SKM-1 (cell line): ENCODE results near the gene AXIN2.

Source experiments
- DNase-seq: peaks from one replicate; lab custom pipeline; 2025; ENCODE audit not compliant: unreplicated experiment; lab: John Stamatoyannopoulos, UW

Gene AXIN2

DNA sequence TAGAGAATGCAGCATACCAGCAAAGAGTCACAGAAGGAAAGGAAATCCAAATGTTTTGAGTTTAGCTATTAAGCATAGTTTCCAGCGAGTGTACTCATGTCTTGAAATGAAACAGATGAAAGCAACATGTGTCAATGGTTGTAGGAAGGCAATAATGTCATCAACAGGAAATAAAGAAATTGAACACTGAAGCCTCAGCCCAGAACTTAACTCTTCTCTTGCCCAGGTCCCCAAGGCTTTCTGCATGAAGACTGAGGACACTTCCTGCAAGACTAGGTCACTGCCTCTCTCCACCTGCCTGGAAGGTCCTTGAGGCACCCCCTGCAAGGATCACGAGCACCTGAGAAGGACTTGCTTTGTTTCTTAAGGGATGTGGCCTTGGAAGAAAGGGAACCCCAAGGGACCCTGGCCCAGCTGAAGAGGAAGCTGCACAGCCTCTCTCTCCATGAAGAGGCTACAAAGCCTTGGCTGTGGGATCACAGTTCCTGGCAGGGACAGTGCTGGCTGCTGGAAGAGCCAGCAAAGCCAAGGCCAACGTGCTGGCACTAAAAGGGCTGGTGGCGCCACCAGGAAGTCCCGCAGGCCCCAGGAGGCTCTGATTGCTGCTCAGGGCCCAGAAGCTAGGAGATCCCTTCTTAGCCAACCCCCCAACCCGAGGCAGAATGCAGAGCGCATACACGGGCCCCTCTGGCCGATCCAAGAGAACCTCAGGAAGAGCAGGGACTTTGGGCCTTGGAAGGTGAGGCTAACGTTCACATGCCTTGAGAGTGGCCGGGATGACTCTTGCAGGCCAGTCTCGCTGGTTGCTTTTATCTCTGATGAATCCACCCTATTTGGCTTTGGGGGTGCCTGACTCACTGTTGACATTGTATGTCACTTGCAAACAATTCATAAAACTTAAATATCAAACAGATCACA is 23.4 kb upstream of the AXIN2 start:
- no peak for DNase-seq

DNA sequence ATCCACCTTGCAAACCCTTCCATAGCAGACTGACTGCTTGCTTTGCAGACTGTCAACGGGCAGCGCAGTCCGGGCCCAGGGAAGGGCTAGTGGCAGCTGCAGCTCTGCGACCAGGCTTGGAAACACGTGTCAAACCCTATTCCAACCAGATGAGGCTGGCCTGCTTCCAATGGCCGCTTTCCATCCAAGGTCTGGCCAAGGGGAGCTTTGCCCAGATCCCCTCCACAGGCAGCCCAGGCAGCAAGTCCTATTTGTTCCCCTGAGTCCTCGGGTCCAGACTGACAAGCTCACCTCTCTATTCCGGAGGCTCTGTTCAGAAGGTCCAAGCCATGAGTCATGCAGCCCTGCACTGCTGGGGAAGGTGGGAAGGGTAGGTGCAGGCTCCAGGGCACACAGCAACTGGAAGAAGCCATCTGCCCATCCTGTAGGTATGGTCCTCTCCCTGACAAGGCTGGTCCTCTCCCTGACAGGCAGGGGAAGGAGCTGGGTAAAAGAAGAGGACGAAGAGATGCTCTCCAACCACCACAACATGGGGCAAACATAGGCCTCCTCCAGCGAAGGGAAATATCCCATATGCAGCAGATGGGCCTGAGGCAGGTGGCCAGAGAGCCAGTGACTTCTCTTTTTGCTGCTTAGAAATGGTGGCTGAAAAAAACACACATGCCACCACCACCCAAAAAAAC is 22.6 kb upstream of the AXIN2 start:
- DNase-seq = no peak

DNA sequence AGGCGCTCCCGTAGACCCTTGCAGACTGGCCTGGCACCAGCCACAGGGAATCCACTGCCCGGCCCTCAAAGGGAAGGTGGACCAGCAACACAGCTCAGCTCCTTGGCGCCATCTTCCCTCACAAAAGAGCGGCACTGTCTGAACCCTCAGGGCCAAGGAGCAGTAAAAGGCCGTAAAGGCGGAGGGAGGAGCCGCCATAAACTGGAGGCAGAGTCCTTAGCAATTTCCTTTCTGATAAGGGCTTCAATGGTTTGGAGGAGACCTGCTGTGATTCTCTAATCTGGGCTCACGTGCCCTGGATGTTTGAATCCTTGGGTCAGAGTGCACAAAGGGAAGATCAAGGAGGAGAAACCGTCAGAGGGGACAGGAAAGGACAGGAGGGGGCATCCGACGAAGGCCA is 15.5 kb upstream of the AXIN2 start:
- DNase-seq = no peak

DNA sequence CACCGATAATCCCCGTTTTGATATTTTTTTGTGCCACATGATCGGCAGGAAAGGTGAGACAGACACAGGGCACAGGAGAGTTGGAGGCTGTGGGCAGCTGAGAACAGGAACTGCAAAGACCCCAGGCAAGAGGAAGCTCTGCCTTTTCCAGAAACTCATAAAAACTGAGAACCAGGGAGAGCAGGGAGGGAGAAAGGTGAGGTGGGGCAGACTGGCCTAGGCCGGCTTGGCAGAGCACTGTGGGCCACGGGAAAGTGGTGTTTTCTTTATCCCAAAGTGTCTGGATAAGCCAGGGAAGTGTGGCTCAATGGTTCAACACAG is 11.8 kb upstream of the AXIN2 start:
- DNase-seq = no peak

DNA sequence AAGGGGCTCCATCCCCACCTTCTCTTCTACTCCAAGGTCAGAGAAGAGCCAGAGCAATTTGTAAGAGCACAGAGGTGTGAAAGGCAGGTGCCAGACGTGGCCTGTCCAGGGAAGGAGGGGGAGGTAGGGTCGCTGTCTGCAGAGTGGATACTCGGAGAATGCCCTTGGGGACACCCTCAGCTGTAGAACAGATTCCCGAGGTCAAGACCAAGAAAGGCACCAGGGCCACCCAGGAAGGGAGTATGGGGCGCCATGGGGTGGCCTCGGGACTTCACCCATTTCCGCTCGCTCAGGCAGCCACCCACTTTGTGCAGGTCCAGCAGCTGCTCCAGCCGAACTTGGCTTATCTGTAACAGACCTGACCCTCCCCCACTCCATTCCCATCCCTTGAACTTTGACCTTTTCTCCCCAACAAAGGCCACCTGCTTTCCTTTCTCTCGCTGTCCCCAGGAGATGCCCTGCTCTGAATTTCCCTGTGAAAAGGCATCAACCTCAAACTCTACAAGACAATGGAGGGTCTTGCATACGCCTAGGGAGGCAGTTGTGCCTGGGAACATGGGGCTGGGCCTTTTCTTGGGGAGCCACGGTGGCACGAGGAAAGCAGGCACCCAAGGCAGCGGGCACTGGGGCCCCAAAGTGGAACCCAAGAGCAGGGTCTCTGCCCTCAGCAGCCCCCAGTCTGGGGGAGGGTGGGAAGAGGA is 11.3 kb upstream of the AXIN2 start:
- DNase-seq = no peak

DNA sequence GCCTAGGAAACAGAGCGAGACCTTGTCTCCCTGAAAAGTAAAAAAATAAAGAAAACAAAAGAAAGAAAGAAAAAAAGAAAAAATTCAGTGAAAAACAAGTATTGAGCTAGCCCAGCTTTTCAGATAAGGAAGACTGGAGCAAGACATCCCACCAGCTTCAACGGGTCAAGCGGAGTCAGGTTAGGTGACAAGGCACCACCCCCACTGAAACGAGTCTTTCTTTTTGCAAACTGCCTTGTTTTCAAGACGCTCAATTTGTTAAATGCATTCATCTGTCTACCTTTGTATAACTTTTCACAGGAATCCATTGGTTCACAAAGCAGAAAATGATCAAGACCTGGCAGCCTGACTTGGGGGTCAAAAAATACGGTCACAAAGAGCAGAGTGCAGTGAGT is 10.7 kb upstream of the AXIN2 start:
- DNase-seq = no peak

DNA sequence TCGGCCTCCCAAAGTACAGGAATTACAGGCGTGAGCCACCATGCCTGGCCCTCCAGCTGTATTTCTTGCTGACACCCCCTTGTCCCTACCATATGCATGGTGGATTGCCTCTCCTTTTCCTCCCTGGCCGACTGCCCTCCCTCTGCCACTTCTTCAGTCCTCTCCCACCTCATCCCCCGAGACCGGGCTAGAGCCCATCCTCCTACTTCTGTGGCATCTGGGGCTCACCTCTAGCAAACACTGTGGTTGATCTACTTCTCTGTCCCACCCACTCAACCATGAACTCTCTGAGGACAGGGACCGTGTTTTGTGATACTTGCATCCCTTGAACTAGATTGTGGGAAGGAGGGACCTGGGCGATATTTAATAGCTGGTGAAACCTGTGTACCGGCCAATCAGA is 7.5 kb upstream of the AXIN2 start:
- no peak for DNase-seq

DNA sequence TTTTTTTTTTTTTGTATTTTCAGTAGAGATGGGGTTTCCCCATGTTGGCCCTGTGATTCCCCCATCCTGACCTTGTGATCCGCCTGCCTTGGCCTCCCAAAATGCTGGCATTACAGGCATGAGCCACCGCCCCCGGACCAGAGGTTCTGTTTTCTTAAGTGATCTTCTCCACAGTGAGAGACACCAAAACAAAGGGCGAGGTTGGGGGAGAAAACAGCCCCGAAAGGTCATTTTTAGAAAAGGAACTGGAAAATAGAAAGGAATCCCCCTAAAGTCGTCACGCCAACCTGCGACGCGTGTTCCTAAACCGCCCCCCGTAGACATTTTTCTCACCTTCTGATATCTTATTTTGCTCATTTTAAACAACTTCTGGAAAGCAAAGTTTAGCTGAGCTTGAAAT is 6.1 kb upstream of the AXIN2 start:
- DNase-seq = no peak

DNA sequence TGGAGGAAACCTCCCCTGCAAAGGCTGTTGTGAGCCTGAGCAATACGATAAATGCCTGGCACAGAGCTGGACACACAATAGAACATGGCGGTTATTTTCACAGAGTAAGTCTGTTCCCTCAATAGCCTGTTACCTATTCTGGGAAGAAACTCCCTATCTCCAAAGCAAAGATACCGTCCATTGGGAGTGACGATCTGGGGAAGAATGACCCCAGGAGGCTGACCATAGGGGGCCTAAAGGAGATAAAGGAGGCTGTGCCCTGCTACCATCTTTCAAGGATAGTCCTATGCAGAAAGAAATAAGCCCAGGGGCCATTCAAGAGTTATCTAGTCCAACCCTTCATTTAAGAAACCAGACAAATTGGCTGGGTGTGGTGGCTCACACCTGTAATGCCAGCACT is 4.1 kb upstream of the AXIN2 start:
- no peak for DNase-seq

DNA sequence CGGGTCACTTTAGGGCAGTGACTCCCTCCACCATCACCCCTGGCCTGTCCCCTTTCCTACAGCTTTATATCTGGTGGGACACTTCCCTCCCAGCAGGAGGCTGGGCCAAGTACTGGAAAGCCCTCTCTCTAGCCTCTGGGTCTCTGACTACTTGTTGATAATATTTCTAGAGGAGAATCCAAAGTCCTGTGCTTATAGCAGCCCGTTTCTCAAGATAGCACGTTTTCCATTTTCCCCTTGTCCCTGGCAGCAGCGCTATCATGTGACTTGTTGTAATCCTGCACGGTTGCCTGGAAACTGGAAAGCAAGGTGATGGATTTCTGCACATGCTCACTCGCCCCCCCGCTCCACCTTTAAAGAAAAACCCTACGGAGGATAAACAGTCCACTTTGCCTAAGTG is 3.3 kb upstream of the AXIN2 start:
- no peak for DNase-seq

DNA sequence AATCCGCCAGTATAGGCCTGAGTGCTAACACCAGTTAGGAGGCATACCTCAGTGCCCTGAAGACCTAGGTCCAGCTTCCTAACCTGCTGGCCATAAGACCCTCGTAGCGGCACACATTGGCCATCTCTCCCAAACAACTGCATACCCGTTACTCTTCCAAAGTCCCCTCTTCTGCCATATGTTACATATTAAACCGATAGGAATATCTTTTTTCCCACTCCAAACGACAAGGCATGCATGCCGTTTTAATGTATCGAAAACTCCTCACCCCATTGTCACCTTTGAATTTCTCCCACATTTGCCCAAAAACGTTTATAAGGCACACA is 721 bp upstream of the AXIN2 start:
- DNase-seq = no peak

DNA sequence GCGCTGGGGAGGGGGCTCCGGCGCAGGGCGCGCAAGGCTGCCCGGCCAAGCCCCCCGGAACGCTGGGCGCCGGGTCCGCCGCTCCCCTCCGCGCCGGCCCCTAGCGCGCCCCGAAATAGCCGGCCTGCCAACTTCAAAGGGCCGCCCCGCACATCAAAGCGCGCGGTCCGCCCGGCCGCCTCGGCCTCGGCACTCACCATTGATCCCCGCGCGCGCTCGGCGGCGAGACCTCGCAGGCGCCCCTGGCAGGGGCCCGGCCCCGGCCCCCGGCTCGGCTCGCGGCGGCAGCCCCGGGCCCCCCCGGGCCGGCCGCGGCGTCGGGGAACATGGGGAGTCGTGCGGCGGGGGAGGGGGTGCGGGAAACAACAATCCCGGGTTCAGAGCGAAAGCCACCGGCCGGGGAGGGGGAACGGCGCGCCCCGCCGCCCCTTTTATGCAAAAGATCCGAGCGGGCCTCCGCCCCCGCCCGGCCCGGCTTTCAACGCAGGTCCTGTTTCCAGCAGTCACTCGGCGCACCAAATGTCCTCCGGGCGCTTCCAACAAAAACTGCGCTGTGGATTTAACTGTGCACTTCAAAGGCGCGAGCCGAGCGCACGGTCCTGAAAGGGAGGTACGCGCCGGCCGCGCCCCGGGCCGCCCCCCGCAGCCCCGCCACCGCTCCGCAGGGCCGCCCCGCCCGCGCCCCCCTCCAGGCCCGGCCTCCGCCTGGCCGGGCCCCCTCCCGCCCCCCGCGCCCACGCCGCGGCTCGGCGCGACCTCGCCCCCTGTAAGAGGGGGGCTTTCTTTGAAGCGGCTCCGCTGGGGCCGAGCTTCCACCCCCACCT is 608 bp downstream of the AXIN2 start:
- no peak for DNase-seq

DNA sequence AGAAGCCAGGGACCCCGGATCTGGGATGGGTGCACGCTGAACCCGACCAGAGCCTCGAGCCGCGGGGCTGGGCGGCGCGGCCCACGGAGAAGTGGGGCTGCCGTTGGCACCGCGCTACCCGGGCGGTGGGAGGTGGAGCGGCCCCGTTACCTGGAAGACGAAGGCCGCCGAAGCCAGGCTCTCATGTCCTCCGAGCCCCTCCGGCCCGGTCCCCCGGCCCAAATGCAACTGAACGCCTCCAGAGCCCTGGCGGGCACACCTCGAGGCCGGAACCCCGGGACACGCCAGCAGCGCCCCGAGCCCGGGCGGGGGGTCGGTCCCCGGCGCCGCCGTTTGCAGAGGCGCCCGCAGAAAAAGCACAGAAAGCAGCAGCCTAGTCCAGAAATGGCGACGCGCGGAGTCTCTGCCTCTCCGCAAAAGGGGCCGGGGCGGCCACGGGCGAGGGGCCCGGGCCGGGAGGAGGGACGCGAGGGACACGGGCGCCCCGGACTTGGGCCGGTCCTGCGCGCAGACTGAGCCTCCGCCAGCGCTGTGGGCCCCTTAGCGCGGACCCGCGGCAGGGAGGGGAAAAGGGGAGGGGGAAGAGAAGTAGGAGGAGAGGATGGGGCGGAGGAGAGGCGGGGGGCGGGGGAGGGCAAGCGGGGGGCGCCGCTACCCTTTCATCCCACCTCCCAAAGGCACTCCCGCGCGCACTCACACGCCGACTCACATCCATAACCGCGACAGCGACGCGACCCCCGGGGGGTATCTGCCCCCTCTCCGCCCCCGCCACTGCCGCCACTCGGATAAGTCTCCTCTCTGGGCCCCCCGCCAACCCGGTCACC is 1.4 kb downstream of the AXIN2 start:
- no peak for DNase-seq

DNA sequence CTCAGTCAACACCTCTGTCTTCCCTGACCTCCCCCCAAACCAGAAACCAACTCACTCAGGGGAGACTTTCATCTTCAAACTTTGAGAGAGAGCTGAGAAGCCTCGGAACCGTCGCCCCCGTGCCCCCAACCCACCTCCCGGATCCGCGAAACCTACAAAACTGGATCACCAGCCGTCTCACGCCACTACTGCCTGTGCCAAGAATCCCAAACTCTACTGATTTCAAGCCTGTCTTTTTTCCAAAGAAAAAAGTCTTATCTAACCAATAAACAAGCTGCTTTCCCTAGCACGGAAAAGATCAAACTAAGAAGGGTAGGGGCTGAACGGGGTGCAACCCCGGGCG is 2.0 kb downstream of the AXIN2 start:
- DNase-seq = no peak

DNA sequence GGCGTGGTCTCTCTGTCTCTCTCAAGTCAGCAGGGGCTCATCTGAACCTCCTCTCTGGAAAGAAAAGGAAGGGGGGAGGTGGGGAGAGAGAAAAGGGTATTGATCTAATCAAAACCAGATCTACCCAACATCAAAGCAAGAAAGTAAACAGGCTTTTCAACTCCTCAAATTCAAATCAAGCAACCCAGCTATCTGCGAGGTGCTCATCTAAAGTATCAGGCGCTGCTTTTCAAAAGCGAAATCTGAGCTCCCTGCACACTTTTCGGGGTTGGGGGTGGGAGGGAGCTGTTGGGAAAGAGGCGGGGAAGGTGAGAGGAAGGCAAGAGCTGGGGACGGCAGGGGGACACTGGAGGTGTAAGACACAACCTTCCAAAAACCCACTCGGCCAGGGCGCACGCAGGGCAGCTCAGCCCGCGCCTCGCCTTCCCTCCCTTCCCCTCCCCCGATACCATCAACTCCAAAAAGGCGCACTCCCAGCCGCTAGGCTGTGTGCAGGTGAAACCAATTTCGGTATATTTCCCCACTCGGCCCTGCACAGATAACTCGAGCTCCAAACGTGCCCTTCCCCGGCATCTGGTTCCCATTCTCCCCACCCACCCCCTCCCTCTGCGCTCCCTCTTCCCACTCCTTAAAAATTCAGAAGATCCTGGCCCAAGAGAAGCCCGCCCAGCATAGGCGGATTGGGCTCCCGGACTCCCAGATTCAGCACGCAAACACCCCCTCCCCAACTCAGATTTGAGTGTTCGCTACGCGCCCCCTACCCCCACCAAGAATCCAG is 2.6 kb downstream of the AXIN2 start:
- no peak for DNase-seq

DNA sequence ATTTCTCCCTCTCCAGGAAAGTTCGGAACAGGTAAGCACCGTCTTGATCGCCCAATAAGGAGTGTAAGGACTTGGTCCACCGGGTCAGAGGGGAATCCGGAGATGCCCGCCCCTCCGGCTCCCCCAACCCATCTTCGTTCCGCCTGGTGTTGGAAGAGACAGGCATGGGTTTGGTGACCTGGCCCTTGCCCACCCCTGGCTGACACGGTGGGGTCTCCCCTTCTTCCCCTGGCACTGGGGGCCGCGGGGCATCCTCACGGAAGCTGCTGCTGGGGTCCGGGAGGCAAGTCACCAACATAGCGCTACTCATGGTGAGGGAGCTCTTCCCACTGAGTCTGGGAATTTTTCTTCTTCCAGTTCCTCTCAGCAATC is 3.2 kb downstream of the AXIN2 start:
- no peak for DNase-seq

DNA sequence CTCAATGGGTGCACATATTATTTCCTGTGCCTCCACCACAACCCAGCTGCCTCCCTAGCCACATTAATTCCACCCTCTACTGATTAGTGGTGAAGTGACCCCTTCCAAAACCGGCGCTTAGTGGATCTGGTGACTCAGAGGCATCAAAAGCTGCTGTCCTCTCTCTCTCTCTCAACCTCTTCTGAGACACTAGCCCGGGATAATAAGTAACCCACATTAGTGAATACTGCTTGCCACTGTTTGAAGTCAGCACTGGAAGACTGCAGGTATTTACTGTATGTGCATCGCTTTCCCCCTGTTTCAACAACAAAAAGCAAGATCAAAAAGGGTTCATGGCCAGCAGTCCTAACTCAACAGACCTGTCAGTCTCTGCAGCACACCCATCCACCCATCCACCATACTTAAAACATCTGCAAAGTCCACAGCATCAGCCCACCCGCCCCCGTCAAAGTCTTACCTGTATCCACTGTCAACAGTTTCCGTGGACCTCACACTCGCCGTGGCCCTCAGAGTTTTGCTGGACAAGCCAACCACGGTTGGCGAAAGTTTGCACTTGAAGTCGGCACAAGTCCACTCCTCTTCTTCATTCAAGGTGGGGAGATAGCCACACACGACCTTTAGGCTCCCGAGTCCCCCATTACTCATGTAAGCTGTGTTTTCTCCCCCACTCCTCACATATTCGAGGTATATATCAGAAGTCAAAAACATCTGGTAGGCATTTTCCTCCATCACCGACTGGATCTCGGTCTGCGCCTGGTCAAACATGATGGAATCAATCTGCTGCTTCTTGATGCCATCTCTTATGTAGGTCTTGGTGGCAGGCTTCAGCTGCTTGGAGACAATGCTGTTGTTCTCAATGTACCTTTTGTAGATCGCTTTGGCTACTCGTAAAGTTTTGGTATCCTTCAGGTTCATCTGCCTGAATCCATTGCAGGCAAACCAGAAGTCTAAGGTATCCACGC is 3.8 kb downstream of the AXIN2 start:
- DNase-seq = no peak

DNA sequence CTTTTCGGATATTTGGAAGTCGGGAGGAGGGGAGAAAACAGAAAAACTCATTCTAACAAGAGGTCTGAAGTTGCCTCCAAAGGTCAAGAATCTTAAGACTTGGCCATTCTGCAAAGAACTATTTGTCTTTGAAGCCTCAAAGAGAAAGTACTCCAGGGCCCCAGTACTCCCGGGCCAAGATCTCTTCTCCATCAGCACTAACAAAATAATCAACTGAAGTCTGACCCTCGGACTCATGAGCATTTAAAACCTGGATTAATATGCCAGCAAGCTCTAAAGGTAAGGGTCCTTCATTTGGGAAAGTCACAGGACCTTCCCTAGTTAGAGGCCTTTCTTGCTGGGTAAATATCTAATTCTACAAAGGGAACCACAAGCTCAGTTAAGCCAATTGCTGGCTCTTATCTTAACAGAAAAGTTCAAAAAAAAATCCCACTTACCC is 4.5 kb downstream of the AXIN2 start:
- DNase-seq = no peak
